HepG2 (cell line): ENCODE results near the gene APPBP2. TPM values are rescaled to one million over a fixed set of nuclear protein-coding genes. Genes with fewer than 3 reads are reported as not detected.

Experiments
- BCL3 ChIP-seq: sonication (generic); formaldehyde crosslinking; IDR thresholded peaks from 2 replicates; pipeline ENCODE4 v1.5.1; 2020; ENCODE audit warnings: mild to moderate bottlenecking, missing genetic modification reagents, moderate library complexity
- CEBPG ChIP-seq: IDR thresholded peaks from 2 replicates; pipeline ENCODE4 v1.6.1; 2016
- CREBL2 ChIP-seq: sonication (generic); formaldehyde crosslinking; IDR thresholded peaks from 2 replicates; pipeline ENCODE4 v1.8.1; 2023; ENCODE audit warnings: missing genetic modification reagents, mild to moderate bottlenecking, borderline replicate concordance
- EHMT2 ChIP-seq: fragments of 200-600 bp; sonication (generic); IDR thresholded peaks from 2 replicates; pipeline ENCODE4 v1.7.0; 2017; ENCODE audit warnings: antibody characterized with exemption, low read depth, low read length, borderline replicate concordance
- HHEX ChIP-seq: IDR thresholded peaks from 2 replicates; pipeline ENCODE4 v1.6.1; 2016; ENCODE audit warnings: control low read depth
- HNRNPH1 ChIP-seq: fragments of 200-400 bp; formaldehyde crosslinking; optimal IDR thresholded peaks from 2 replicates; pipeline ENCODE3; 2017; ENCODE audit warnings: mild to moderate bottlenecking, low read depth, low read length
- MAX ChIP-seq: IDR thresholded peaks from 2 replicates; pipeline ENCODE4 v1.6.1; 2012; ENCODE audit warnings: inconsistent platforms
- MEF2D ChIP-seq: sonication (generic); formaldehyde crosslinking; IDR thresholded peaks from 2 replicates; pipeline ENCODE4 v1.5.1; 2020; ENCODE audit warnings: mild to moderate bottlenecking, missing genetic modification reagents
- MEIS2 ChIP-seq: sonication (generic); formaldehyde crosslinking; IDR thresholded peaks from 2 replicates; pipeline ENCODE4 v1.9.0; 2021; ENCODE audit warnings: mild to moderate bottlenecking, missing genetic modification reagents
- MTF1 ChIP-seq: sonication (generic); formaldehyde crosslinking; IDR thresholded peaks from 2 replicates; pipeline ENCODE4 v1.5.0; 2020; ENCODE audit warnings: missing genetic modification reagents
- PHB2 ChIP-seq: fragments of 450-650 bp; IDR thresholded peaks from 2 replicates; pipeline ENCODE4 v1.6.1; 2018; ENCODE audit not compliant: partially characterized antibody
- RFX3 ChIP-seq: IDR thresholded peaks from 2 replicates; pipeline ENCODE4 v1.6.1; 2016; ENCODE audit warnings: missing biosample characterization, missing genetic modification reagents
- SMAD1 ChIP-seq: sonication (generic); formaldehyde crosslinking; IDR thresholded peaks from 2 replicates; pipeline ENCODE4 v1.4.0; 2020; ENCODE audit warnings: missing genetic modification reagents, low read depth, mild to moderate bottlenecking, borderline replicate concordance
- TBX3 ChIP-seq: fragments of 450-650 bp; IDR thresholded peaks from 2 replicates; pipeline ENCODE4 v1.6.1; 2017; ENCODE audit warnings: antibody characterized with exemption, mild to moderate bottlenecking, inconsistent platforms, borderline replicate concordance
- TOPORS ChIP-seq: sonication (generic); formaldehyde crosslinking; IDR thresholded peaks from 2 replicates; pipeline ENCODE4 v1.8.0; 2023; ENCODE audit warnings: mild to moderate bottlenecking, missing genetic modification reagents
- ZBTB42 ChIP-seq: sonication (generic); formaldehyde crosslinking; IDR thresholded peaks from 2 replicates; pipeline ENCODE4 v1.5.0; 2020; ENCODE audit warnings: mild to moderate bottlenecking, missing genetic modification reagents
- ZNF296 ChIP-seq: sonication (generic); formaldehyde crosslinking; conservative IDR thresholded peaks from 2 replicates; pipeline ENCODE4 v1.5.0; 2020; ENCODE audit warnings: mild to moderate bottlenecking, missing genetic modification reagents
- ZNF333 ChIP-seq: sonication (generic); formaldehyde crosslinking; IDR thresholded peaks from 2 replicates; pipeline ENCODE4 v1.4.0; 2020; ENCODE audit warnings: mild to moderate bottlenecking, missing genetic modification reagents, borderline replicate concordance
- ZNF383 ChIP-seq: sonication (generic); formaldehyde crosslinking; IDR thresholded peaks from 2 replicates; pipeline ENCODE4 v1.4.0; 2020; ENCODE audit warnings: missing genetic modification reagents, mild to moderate bottlenecking, borderline replicate concordance
- ZNF674 ChIP-seq: sonication (generic); formaldehyde crosslinking; IDR thresholded peaks from 2 replicates; pipeline ENCODE4 v1.5.0; 2020; ENCODE audit warnings: low read depth, mild to moderate bottlenecking, missing genetic modification reagents
- ZNF7 ChIP-seq: IDR thresholded peaks from 2 replicates; pipeline ENCODE4 v1.6.1; 2016; ENCODE audit warnings: missing biosample characterization, missing genetic modification reagents
- ZNF839 ChIP-seq: sonication (generic); formaldehyde crosslinking; IDR thresholded peaks from 2 replicates; pipeline ENCODE4 v1.4.0; 2020; ENCODE audit warnings: missing genetic modification reagents, mild to moderate bottlenecking, borderline replicate concordance
- polyA plus RNA-seq, 8 experiments: library from polyadenylated mRNA; depleted of rRNA in 3 of 8; stranded (reverse) in 7 of 8; unstranded in 1 of 8; fragments of >200 nt; fragmentation: Illumina TruSeq in 4 of 8; extraction: Trizol in 4 of 8; gene quantifications; 2 replicates each; pipeline versions ENCODE4 v1.2.1 to v1.2.3, GENCODE V29; 2011 to 2016; ENCODE audit warnings: low read depth in 4 of 8, missing spikeins in 1 of 8, mixed read lengths in 1 of 8; ENCODE audit not compliant: insufficient read depth in 1 of 8
- total RNA-seq, 5 experiments: library from RNA; depleted of rRNA; stranded (reverse); fragments of >200 nt; fragmentation: Illumina TruSeq; extraction: Trizol; gene quantifications; 2 replicates each; pipeline ENCODE4 v1.2.3, GENCODE V29; 2016; ENCODE audit warnings: low read depth in 1 of 5
- TF ChIP-seq, protein P1 (sequence below): sonication (generic); formaldehyde crosslinking; IDR thresholded peaks from 2 replicates; pipeline ENCODE4 v1.4.0; 2020; ENCODE audit warnings: missing genetic modification reagents, mild to moderate bottlenecking, borderline replicate concordance
- TF ChIP-seq, protein P2 (sequence below): sonication (generic); formaldehyde crosslinking; IDR thresholded peaks from 2 replicates; pipeline ENCODE4 v1.4.0; 2020; ENCODE audit warnings: missing genetic modification reagents

Gene APPBP2
- total and polyA plus RNA-seq, 2 of the 13 experiments (the other 11 are each of a cell fraction or from before 2014, with no cell fraction given) = 17.5 to 45.8 TPM

DNA sequence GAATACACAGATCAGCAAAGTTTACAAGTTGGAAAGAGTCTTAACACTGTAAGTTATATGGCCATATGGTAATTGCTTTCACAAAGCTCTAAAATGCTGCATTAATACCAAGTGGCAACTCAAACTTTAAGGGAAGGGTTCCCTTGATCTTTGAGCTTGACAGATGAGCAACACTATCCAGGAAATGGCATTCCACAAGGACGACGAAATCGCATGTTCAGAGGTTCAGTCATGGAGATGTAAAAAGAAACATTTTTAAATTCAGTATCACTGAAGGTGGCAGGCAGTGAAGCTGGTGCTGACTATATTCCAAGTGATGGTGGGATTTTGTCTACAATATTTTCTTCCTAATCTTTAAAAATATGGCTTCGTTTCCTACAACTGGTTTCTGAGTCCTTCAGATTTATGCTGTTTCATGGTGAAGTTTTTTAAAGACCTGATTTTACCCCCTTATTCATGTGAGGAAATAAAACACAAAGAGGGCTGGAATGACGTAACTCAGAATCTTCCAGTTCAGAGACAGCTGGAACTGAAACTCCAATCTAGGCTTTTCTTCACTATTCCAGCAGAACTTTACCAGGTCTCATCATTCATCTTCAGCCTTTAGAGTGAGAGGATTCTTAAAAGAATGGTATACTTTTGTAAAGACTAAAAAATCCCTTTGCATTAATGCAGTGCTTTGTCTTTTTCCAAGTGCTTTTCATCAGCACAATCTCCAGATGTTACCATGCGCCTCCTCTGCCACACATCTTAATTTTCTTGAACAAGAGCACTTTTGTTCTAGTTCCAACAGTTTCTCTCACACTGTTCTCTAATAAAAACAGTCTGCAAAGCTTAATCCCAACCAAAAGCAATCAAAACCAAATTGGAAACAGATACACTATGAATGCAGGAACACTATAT is 83.5 kb downstream of the APPBP2 start (continued):
- TF ChIP-seq ZNF383 (no peak), ZNF296 (CRISPR knock-in tag) (no peak), SMAD1 (CRISPR knock-in tag) (no peak), MTF1 (no peak), ZBTB42 (CRISPR knock-in tag) (no peak), MAX (no peak), HHEX (CRISPR knock-in tag) (no peak), CEBPG (peak; percentile 39), ZNF839 (CRISPR knock-in tag) (no peak), ZNF333 (no peak), MEIS2 (CRISPR knock-in tag) (peak; percentile 42; the same call in 1 of the 2 replicates), ZNF7 (CRISPR knock-in tag) (no peak), EHMT2 (no peak), CREBL2 (CRISPR knock-in tag) (no peak), MEF2D (CRISPR knock-in tag) (no peak), TBX3 (no peak), PHB2 (no peak), BCL3 (CRISPR knock-in tag) (no peak), ZNF674 (CRISPR knock-in tag) (no peak), RFX3 (CRISPR knock-in tag) (no peak), TOPORS (CRISPR knock-in tag) (no peak), HNRNPH1 (no peak)
- TF ChIP-seq, protein P1, sequence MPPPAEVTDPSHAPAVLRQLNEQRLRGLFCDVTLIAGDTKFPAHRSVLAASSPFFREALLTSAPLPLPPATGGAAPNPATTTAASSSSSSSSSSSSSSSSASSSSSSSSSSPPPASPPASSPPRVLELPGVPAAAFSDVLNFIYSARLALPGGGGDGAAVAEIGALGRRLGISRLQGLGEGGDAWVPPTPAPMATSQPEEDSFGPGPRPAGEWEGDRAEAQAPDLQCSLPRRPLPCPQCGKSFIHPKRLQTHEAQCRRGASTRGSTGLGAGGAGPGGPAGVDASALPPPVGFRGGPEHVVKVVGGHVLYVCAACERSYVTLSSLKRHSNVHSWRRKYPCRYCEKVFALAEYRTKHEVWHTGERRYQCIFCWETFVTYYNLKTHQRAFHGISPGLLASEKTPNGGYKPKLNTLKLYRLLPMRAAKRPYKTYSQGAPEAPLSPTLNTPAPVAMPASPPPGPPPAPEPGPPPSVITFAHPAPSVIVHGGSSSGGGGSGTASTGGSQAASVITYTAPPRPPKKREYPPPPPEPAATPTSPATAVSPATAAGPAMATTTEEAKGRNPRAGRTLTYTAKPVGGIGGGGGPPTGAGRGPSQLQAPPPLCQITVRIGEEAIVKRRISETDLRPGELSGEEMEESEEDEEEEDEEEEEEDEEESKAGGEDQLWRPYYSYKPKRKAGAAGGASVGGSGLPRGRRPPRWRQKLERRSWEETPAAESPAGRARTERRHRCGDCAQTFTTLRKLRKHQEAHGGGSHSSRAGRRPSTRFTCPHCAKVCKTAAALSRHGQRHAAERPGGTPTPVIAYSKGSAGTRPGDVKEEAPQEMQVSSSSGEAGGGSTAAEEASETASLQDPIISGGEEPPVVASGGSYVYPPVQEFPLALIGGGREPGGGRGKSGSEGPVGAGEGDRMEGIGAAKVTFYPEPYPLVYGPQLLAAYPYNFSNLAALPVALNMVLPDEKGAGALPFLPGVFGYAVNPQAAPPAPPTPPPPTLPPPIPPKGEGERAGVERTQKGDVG (CRISPR knock-in tag) = no peak
- TF ChIP-seq, protein P2, sequence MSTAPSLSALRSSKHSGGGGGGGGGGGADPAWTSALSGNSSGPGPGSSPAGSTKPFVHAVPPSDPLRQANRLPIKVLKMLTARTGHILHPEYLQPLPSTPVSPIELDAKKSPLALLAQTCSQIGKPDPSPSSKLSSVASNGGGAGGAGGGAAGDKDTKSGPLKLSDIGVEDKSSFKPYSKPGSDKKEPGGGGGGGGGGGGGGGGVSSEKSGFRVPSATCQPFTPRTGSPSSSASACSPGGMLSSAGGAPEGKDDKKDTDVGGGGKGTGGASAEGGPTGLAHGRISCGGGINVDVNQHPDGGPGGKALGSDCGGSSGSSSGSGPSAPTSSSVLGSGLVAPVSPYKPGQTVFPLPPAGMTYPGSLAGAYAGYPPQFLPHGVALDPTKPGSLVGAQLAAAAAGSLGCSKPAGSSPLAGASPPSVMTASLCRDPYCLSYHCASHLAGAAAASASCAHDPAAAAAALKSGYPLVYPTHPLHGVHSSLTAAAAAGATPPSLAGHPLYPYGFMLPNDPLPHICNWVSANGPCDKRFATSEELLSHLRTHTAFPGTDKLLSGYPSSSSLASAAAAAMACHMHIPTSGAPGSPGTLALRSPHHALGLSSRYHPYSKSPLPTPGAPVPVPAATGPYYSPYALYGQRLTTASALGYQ = no peak
